HG02884 (cell line): ENCODE results near the gene MFAP2.
"Not testable (repeated sequence)": the region's sequence is repeated elsewhere in the genome, so short reads cannot be mapped to it uniquely, and the experiment has no call there.

Source experiments
- ATAC-seq: cut with Tn5 transposase; IDR thresholded peaks from one replicate; pipeline ENCODE4 v1.9.1; 2021; ENCODE audit warnings: mild to moderate bottlenecking, moderate library complexity; ENCODE audit not compliant: unreplicated experiment

Gene MFAP2

GRCh38 chr1:16931206-16931934 lies 49.0 kb downstream of the MFAP2 start:
- ATAC-seq: not testable (repeated sequence)

GRCh38 chr1:16929146-16930041 lies 51.0 kb downstream of the MFAP2 start:
- not testable (repeated sequence) for ATAC-seq

GRCh38 chr1:16927711-16928485 lies 52.5 kb downstream of the MFAP2 start:
- ATAC-seq: no peak

GRCh38 chr1:16927256-16927655 lies 53.2 kb downstream of the MFAP2 start:
- no peak for ATAC-seq

GRCh38 chr1:16926491-16927073 lies 53.8 kb downstream of the MFAP2 start:
- ATAC-seq: no peak

- ATAC-seq: no peak
These were observed 54.6 kb downstream of the MFAP2 start for GRCh38 chr1:16925635-16926490.

- ATAC-seq: no peak
These were observed 55.4 kb downstream of the MFAP2 start for GRCh38 chr1:16924919-16925477.
